LNCAP (cell line): ENCODE data around the gene DNAAF9.

Experiments
- CTCF ChIP-seq: fragments of 450-650 bp; IDR thresholded peaks from 2 replicates; pipeline ENCODE4 v1.5.1; 2017; ENCODE audit warnings: mild to moderate bottlenecking

The DNAAF9 gene

GRCh38 chr20:3380228-3381070 is 27.0 kb downstream of the DNAAF9 start:
- no peak for TF ChIP-seq CTCF

GRCh38 chr20:3378138-3378537 is 29.3 kb downstream of the DNAAF9 start:
- TF ChIP-seq CTCF, result no peak

- TF ChIP-seq CTCF, result no peak
Measured at GRCh38 chr20:3377644-3378043, 29.8 kb downstream of the DNAAF9 start.

- TF ChIP-seq CTCF, result no peak
Measured at GRCh38 chr20:3374296-3374695, 33.2 kb downstream of the DNAAF9 start.

GRCh38 chr20:3371754-3372153 is 35.7 kb downstream of the DNAAF9 start:
- no peak for TF ChIP-seq CTCF

- no peak for TF ChIP-seq CTCF
Measured at GRCh38 chr20:3367089-3367488, 40.4 kb downstream of the DNAAF9 start.

- TF ChIP-seq CTCF, result no peak
Measured at GRCh38 chr20:3364323-3365013, 43.0 kb downstream of the DNAAF9 start.
